Cardiac muscle cell (in vitro differentiated cells and primary cell): ENCODE measurements around the gene CD79A. TPM values are rescaled to one million over a fixed set of nuclear protein-coding genes. Genes with fewer than 3 reads are reported as not detected.

Experiments
- DNase-seq, 2 donors: peaks; one replicate each; pipeline versions ENCODE4 v3.0.0 to v3.0.0-alpha.2; 2010 to 2017; ENCODE audit warnings: low read depth in 1 of 2, low spot score in 1 of 2
- H3K27ac ChIP-seq: fragments of 200-600 bp; sonication (generic); 2 replicates; pipeline ENCODE4 v1.5.1; 2016
- H3K27me3 ChIP-seq: fragments of 200-600 bp; sonication (generic); 2 replicates; pipeline ENCODE4 v1.6.0; 2016; ENCODE audit warnings: control low read depth
- H3K36me3 ChIP-seq: fragments of 200-600 bp; sonication (generic); 2 replicates; pipeline ENCODE4 v1.5.1; 2016; ENCODE audit warnings: control low read depth
- H3K4me1 ChIP-seq: fragments of 200-600 bp; sonication (generic); 2 replicates; pipeline ENCODE4 v1.8.1; 2017; ENCODE audit warnings: low read depth, mild to moderate bottlenecking, mixed run types
- H3K4me3 ChIP-seq: fragments of 200-600 bp; sonication (generic); 2 replicates; pipeline ENCODE4 v1.5.1; 2016; ENCODE audit warnings: mild to moderate bottlenecking
- H3K9me3 ChIP-seq: fragments of 200-600 bp; sonication (generic); 2 replicates; pipeline ENCODE4 v1.5.1; 2017; ENCODE audit warnings: low read depth, mild to moderate bottlenecking, control low read depth
- polyA plus RNA-seq: library from polyadenylated mRNA; unstranded; fragments of >200 nt; fragmentation: Nextera tagmentation; extraction: Ambion mirVana; gene quantifications from 2 replicates; pipeline ENCODE4 v1.2.1, GENCODE V29; 2016
- total RNA-seq: library from RNA; depleted of rRNA; stranded (reverse); fragments of >200 nt; gene quantifications from 2 replicates; pipeline ENCODE4 v1.2.3, GENCODE V29; 2016
- TF ChIP-seq, protein P1 (sequence below): IDR thresholded peaks from 2 replicates; pipeline ENCODE4 v1.5.1; 2012; ENCODE audit warnings: low read depth, mild to moderate bottlenecking, low read length

The CD79A gene
- total and polyA plus RNA-seq, 2 experiments from 2014 or later, result 0.24 TPM; not detected in 1

DNA sequence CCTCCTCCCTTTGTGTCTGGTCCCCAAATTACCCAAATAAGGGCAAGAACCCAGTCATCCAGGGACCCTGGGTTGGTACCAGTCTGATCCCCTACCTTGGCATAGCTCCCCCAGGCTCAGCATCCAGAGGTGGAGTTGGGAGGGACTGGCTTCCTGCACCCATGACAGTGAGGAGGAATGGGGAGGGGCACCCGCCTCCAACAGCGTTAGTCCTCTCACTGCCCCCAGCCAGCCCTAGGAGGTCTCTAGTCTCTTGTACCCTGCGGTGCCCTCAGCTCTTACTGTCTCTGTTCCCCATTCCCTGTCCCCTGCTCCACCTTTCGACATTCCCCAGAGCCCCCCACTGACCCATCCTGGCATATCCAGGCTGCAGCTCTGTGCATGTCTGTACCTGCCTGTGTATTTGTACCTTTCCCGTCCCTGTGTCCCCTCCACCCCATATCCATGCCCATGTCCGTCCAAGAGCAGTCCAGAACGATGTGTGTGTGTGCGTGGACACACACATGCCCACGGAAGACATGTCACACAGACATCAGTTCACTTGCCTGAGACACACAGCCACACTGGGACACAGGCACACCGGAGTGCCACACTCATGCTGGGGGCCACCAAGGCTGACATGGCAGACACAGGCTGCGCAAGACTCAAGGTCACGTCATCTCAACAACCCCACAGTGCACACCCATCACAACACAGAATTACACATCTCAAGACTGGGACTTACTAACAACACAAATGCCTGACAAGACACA is 33.3 kb downstream of the CD79A start:
- H3K4me3 ChIP-seq, result no peak overlapping the region
- TF ChIP-seq, protein P1, sequence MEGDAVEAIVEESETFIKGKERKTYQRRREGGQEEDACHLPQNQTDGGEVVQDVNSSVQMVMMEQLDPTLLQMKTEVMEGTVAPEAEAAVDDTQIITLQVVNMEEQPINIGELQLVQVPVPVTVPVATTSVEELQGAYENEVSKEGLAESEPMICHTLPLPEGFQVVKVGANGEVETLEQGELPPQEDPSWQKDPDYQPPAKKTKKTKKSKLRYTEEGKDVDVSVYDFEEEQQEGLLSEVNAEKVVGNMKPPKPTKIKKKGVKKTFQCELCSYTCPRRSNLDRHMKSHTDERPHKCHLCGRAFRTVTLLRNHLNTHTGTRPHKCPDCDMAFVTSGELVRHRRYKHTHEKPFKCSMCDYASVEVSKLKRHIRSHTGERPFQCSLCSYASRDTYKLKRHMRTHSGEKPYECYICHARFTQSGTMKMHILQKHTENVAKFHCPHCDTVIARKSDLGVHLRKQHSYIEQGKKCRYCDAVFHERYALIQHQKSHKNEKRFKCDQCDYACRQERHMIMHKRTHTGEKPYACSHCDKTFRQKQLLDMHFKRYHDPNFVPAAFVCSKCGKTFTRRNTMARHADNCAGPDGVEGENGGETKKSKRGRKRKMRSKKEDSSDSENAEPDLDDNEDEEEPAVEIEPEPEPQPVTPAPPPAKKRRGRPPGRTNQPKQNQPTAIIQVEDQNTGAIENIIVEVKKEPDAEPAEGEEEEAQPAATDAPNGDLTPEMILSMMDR, result no peak
- H3K27me3 ChIP-seq, result peaks cover 68% of the 10 kb centered on the region
- no peaks in the 10 kb centered on the region for H3K9me3 ChIP-seq
- H3K27ac ChIP-seq, result no peak overlapping the region
- H3K36me3 ChIP-seq, result no peaks in the 10 kb centered on the region
- H3K4me1 ChIP-seq, result no peaks in the 10 kb centered on the region
- no peak for DNase-seq

DNA sequence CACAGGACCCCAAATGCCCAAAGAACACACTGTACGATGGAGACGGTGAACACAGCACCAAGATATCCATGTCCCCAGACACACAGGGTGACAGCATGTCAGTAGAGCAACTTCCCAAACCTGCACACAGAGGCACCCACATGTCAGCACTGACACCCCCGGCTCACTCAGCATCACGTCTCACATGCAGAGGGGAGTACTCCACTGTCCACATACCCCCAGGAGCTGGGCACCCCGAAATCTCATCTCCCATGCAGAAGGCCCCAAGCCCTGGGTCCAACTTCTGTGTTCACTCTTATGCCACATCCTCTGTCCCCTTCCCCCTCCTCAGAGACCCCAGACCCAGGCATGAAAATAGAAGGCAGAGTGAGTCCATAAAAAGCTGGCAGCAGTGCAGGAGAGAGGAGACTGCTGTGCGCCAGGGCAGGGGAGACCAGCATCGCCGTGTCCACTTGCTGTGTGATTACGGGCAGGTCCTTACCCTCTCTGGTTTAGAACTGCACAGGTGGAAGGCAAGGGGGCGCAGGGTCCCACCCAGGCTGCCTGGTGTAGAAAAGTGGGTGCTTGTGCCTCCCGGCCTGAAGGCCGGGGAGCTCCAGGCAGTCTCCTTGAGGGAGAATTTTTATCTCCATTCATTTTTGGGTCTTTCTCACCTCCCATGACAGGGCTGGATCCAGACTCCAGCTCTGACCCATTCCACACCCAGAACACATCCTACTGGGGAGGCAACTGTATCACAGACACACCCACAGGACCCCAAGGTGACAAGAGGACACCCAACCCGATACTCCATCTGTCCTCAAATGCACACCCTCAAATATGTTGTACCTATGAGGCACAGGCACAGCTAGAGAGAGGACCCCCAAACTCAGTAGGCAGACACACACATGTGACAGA is 34.2 kb downstream of the CD79A start:
- H3K27ac ChIP-seq, result no peak overlapping the region

DNA sequence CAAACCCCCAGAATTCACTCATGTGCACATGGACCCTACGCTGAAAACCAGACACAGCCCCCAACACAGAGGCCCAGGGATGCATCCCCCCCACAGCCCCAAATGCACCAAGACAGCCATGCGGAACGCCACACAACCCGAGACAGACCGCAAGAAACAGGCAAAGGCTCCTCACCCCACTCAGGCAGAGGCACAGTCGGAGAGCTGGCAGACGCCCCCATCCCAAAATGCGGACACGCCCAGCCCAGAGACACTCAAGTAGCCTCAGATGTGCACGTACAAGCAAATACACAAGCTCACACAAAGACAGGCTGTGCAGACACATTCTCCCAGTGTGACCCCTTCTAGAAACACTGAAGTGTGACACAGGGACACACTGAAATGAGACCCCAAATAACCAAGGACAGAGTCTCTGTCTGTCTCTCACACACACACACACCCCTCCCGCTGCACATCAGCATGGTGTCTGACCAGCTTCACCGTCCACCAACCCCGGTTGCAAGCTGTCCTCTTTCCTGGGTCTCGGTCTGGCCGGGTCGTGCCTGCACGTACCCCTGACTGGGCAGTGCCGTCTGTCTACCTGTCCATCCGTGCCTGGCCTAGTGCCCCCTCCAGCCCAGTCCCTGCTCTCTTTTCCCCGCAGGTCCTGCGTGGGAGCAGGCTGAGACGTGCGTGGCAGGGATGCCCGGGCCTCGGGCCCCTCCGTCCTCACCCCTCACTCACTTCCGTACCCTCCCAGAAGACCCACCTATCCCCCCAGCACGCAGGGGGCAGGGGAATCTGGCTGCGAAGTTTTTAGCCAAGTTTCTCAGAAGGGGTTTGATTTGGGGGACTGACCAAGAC is 35.0 kb downstream of the CD79A start:
- no peaks in the 10 kb centered on the region for H3K4me1 ChIP-seq
- no peaks in the 10 kb centered on the region for H3K36me3 ChIP-seq
- TF ChIP-seq, protein P1, result no peak
- peaks cover 85% of the 10 kb centered on the region for H3K27me3 ChIP-seq
- H3K27ac ChIP-seq, result no peak overlapping the region
- no peak for DNase-seq
- no peak overlapping the region for H3K4me3 ChIP-seq
- H3K9me3 ChIP-seq, result no peaks in the 10 kb centered on the region

More for the DNA sequence above, 34.2 kb downstream of the CD79A start:
- DNase-seq, result no peak
- no peak overlapping the region for H3K4me3 ChIP-seq
- H3K9me3 ChIP-seq, result no peaks in the 10 kb centered on the region
- no peaks in the 10 kb centered on the region for H3K36me3 ChIP-seq
- H3K4me1 ChIP-seq, result no peaks in the 10 kb centered on the region
- TF ChIP-seq, protein P1, result no peak
- H3K27me3 ChIP-seq, result peaks cover 76% of the 10 kb centered on the region

DNA sequence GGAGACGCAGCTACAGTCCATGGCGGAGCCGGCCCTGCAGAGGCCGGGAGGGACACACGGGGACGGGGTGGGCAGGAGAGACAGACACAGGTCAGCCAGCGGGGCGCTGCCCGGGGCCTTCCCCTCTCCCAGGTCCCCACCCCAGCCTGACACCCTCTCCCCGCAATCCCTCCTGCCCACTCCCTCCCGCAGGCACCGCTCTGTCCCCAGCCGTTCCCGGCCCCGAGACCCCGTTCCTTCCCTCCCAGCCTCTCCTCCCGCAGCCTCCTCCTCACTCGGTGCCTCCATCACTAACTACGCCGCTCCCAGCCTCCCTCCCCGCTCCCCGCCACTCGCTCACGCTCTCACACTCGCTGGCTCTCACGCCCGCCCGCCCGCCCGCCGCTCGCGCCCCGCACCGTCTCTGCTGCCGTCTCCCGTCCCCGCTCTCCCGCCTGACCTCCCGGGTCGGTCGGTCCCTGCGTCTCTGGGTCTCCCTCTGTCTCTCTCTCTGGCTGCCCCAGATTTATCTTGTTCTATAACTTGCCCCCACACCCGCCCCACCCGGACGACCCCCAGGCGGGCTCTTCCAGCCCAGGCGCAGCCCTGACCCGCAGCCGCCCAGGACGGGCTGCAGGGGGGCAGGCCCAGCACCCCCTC is 35.9 kb downstream of the CD79A start:
- Histone ChIP-seq H3K9me3 (no peaks in the 10 kb centered on the region), H3K36me3 (no peaks in the 10 kb centered on the region), H3K27ac (no peak overlapping the region), H3K4me1 (no peaks in the 10 kb centered on the region), H3K4me3 (no peak overlapping the region), H3K27me3 (peaks cover 94% of the 10 kb centered on the region)
- DNase-seq, result no peak
- TF ChIP-seq, protein P1, result no peak
